ENCODE measurements around the gene KRTAP1-5. TPM values are rescaled to one million over a fixed set of nuclear protein-coding genes. Genes with fewer than 3 reads are reported as not detected.

KRTAP1-5 gene
- total and polyA plus RNA-seq, 2 donors (not counting 3 experiments of a cell fraction or from before 2014, with no cell fraction given): not detected

DNA sequence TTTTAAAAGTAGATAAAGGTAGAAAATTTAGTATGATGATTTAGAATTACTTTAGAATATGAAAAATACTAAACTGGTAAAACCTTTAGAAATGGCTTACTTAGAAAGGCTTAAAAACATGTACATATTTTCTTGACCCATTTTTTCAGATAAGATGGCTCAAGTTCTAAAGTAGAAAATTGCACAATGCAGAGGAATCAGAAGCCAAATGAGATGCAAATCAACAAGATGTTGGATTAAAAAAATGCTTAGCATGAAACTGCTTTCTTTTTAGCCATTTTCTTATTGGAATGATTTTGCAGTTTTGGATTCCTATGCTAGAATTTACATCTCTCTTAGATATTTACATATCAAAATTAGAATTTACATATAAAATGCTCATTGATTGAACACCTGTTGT is 16.6 kb downstream of the KRTAP1-5 start:
- Histone ChIP-seq H3K27ac (ENCODE audit: insufficient read depth, low read depth, low read length) (no peak overlapping the region), H3K9ac (replicated peaks; ENCODE audit: extremely low read depth, insufficient read depth, low read length) (no peak overlapping the region), H3K4me2 (ENCODE audit: insufficient read depth, low read length) (no peak overlapping the region), H3K27me3 (ENCODE audit: control insufficient read depth in 2 of 2, insufficient read depth in 2 of 2, low read length in 2 of 2) (peaks cover 0 to 1% of the 10 kb centered on the region in 2 experiments), H3K9me3 (replicated peaks; ENCODE audit: control insufficient read depth, insufficient read depth, low read length) (no peaks in the 10 kb centered on the region), H4K20me1 (replicated peaks; ENCODE audit: control insufficient read depth, extremely low read depth, insufficient read depth, low read length) (no peaks in the 10 kb centered on the region), H3K9me1 (replicated peaks; ENCODE audit: control insufficient read depth, extremely low read depth, insufficient read depth, low read length) (no peaks in the 10 kb centered on the region), H3K4me3 (replicated peaks in 1 of 3; ENCODE audit: insufficient read depth in 1 of 3, low read depth in 1 of 3, low read length in 3 of 3) (no peak overlapping the region), H2AFZ (ENCODE audit: low read depth, low read length) (no peak overlapping the region), H3K4me1 (ENCODE audit: control insufficient read depth, extremely low read depth, insufficient read depth, low read length) (no peaks in the 10 kb centered on the region), H3K36me3 (ENCODE audit: control insufficient read depth in 2 of 2, extremely low read depth in 1 of 2, insufficient read depth in 2 of 2, low read length in 2 of 2) (no peaks in the 10 kb centered on the region), H3K79me2 (ENCODE audit: control insufficient read depth, insufficient read depth, low read length) (no peaks in the 10 kb centered on the region)
- CTCF ChIA-PET: no interaction called here
- POLR2A ChIA-PET: no interaction called here
- dilution Hi-C loops (cut with MboI; ENCODE audit: extremely low pct_ligation_motif_present, low sequenced_read_pairs) (no loop called here), intact Hi-C loops (cut with micrococcal nuclease) (no loop called here)
- no TSS peak for BruUV-seq (replicated peaks)
- FAIRE-seq: no peak
- DNase-seq (ENCODE audit: low read depth, low spot score): no peak
- no peak for TF ChIP-seq POLR2AphosphoS5 (IDR thresholded peaks at IDR 0.05; ENCODE audit: insufficient read depth, low read depth, low read length)
- no peak for TF ChIP-seq EZH2 (IDR thresholded peaks at IDR 0.05; ENCODE audit: borderline replicate concordance, low read depth, low read length, severe bottlenecking)

DNA sequence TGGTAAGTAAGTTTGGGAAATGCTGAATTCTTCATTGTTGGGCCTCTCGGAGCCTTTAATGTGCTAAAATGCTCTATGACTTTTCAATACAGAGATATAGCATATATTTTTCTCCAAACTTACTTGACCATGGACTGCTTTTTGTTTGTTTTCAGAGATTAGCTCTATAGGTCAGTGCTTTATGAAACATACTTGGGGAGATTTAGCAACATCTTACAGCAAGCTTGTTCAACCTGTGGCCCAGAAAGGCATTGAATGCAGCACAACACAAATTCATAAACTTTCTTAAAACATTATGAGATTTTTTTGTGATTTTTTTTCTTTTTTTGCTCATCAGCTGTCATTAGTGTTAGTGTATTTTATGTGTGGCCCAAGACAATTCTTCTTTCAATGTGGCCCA is 17.1 kb downstream of the KRTAP1-5 start:
- dilution Hi-C loops (cut with MboI; ENCODE audit: extremely low pct_ligation_motif_present, low sequenced_read_pairs): no loop called here
- Histone ChIP-seq H3K27ac (ENCODE audit: insufficient read depth, low read depth, low read length) (no peak overlapping the region), H3K4me1 (ENCODE audit: control insufficient read depth, extremely low read depth, insufficient read depth, low read length) (no peaks in the 10 kb centered on the region), H3K4me2 (ENCODE audit: insufficient read depth, low read length) (no peak overlapping the region), H3K9me3 (replicated peaks; ENCODE audit: control insufficient read depth, insufficient read depth, low read length) (no peaks in the 10 kb centered on the region), H3K79me2 (ENCODE audit: control insufficient read depth, insufficient read depth, low read length) (no peaks in the 10 kb centered on the region), H3K9ac (replicated peaks; ENCODE audit: extremely low read depth, insufficient read depth, low read length) (no peak overlapping the region), H4K20me1 (replicated peaks; ENCODE audit: control insufficient read depth, extremely low read depth, insufficient read depth, low read length) (no peaks in the 10 kb centered on the region), H3K27me3 (ENCODE audit: control insufficient read depth in 2 of 2, insufficient read depth in 2 of 2, low read length in 2 of 2) (peaks cover 0 to 1% of the 10 kb centered on the region in 2 experiments), H3K36me3 (ENCODE audit: control insufficient read depth in 2 of 2, extremely low read depth in 1 of 2, insufficient read depth in 2 of 2, low read length in 2 of 2) (no peaks in the 10 kb centered on the region), H3K4me3 (replicated peaks in 1 of 3; ENCODE audit: insufficient read depth in 1 of 3, low read depth in 1 of 3, low read length in 3 of 3) (no peak overlapping the region), H2AFZ (ENCODE audit: low read depth, low read length) (no peak overlapping the region), H3K9me1 (replicated peaks; ENCODE audit: control insufficient read depth, extremely low read depth, insufficient read depth, low read length) (no peaks in the 10 kb centered on the region)
- FAIRE-seq: no peak
- BruUV-seq (replicated peaks): no TSS peak
- no peak for DNase-seq (ENCODE audit: low read depth, low spot score)
- ChIA-PET CTCF (no interaction called here), POLR2A (no interaction called here)
- intact Hi-C loops (cut with micrococcal nuclease): no loop called here
- TF ChIP-seq JUN (IDR thresholded peaks at IDR 0.05; ENCODE audit: borderline replicate concordance, insufficient read depth, insufficient read length, low read depth) (no peak), FOS (IDR thresholded peaks at IDR 0.05; ENCODE audit: borderline replicate concordance, insufficient read depth, low read length) (no peak), GATA2 (IDR thresholded peaks at IDR 0.05; ENCODE audit: insufficient read depth, insufficient read length, low read depth, low read length) (no peak), EZH2 (IDR thresholded peaks at IDR 0.05; ENCODE audit: borderline replicate concordance, low read depth, low read length, severe bottlenecking) (no peak), POLR2A (IDR thresholded peaks at IDR 0.05; ENCODE audit: low read depth, low read length) (no peak), POLR2AphosphoS5 (IDR thresholded peaks at IDR 0.05; ENCODE audit: insufficient read depth, low read depth, low read length) (no peak), MYC (IDR thresholded peaks at IDR 0.05; ENCODE audit: low read depth, low read length) (no peak)
- TF ChIP-seq, protein P1, sequence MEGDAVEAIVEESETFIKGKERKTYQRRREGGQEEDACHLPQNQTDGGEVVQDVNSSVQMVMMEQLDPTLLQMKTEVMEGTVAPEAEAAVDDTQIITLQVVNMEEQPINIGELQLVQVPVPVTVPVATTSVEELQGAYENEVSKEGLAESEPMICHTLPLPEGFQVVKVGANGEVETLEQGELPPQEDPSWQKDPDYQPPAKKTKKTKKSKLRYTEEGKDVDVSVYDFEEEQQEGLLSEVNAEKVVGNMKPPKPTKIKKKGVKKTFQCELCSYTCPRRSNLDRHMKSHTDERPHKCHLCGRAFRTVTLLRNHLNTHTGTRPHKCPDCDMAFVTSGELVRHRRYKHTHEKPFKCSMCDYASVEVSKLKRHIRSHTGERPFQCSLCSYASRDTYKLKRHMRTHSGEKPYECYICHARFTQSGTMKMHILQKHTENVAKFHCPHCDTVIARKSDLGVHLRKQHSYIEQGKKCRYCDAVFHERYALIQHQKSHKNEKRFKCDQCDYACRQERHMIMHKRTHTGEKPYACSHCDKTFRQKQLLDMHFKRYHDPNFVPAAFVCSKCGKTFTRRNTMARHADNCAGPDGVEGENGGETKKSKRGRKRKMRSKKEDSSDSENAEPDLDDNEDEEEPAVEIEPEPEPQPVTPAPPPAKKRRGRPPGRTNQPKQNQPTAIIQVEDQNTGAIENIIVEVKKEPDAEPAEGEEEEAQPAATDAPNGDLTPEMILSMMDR (IDR thresholded peaks at IDR 0.05; ENCODE audit: extremely low read depth in 1 of 2, insufficient read depth in 1 of 2, low read depth in 1 of 2, low read length in 2 of 2): no peak
- TF ChIP-seq, protein P2, sequence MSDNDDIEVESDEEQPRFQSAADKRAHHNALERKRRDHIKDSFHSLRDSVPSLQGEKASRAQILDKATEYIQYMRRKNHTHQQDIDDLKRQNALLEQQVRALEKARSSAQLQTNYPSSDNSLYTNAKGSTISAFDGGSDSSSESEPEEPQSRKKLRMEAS (IDR thresholded peaks at IDR 0.05; ENCODE audit: insufficient read depth, insufficient read length): no peak

Measured in endothelial cell of umbilical vein (primary cell).